ENCODE data around the gene TARBP2.

TARBP2 gene

DNA sequence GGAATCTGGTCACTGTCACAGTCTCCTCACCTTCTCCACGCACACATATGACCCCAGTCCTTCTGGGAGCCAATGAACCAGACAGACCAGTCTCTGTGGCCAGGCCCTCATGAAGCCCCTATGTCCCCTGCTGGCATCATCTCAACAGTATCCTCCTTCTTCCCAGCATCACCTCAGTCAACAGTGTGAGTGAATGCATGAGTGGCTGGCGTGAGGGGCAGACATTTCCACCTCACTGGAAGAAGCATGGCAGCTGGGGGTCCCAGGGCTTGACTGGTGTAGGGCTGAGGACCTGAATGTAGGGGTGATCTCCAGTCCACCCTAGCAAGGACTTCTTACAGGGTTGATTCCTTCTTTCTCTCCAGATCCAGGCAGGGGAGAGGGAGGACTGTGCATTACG is 3.6 kb upstream of the TARBP2 start:
- no peak for DNase-seq

- DNase-seq, result peak; percentile 28
Observed at GRCh38 chr12:53498235-53498630, 2.9 kb upstream of the TARBP2 start.

DNA sequence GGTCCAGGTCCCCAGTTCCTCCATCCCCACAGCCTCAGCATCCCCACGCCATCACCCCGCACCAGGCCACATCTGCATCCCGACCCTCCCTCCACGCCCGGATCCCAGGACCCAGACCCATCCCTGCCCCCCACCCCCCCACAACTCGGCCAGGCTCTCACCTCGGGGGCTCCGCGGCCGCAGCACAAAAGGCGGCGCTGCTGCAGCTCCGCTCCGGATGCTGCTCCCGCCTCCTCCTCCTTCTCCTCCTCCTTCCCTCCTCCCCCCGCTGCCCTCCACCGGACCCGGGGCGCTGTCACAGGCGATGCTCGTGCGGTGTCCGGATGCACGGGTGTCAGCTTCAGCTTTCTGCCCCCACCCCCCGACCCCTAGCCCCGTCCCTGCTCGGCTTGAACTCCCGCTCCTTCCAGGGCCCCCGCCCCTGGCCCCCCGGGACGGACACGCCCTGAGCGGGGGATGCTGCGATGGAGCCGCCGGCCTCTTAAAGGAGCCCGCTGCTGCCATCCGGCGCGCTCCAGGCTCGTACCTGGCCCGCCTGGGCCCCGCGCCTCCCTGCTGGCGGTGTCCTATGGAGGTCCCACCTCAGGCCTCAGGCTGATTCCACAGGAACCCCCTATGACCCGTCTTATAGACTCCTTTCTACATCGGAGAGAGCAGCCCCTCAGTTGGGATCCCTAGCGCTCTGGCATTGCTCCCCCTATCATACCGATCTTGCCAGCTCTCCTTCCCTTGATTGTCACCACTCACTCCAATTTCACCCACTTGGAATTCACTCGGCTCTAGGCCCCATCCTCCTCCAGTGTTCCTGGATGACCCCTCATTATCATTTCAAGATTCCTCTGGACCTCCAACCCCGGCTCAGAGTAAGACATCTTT is 1.6 kb upstream of the TARBP2 start, which contains the start of gene MAP3K12:
MAP3K12 (minus strand) TSS at position 193 of the 876 bp plus-strand sequence. CDS start 12,067 bp downstream, outside the sequence.
- peak; percentile 69 for DNase-seq

GRCh38 chr12:53500142-53500775 is 824 bp upstream of the TARBP2 start:
- DNase-seq, result peak; percentile 46

- DNase-seq, result no peak
Observed at GRCh38 chr12:53501615-53502181, 615 bp downstream of the TARBP2 start.

DNA sequence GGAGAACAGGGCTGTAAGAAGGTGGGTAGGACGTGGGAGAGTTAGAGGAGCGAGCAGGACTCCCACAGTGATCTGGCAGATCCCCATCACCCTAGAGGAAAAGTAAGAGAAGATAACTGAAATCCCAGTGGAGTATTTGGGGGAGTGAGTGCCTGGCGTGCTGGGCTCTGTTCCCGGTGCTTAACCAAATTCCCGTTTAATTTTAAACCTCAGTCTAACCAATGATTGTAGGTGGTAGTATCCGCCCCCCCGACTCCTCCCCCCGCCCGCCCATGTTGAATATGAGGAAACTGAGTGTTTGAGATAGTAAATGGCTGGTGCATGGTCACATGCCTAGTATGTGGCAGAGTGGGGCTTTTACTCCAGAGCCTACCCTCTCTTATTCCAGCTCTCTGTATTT is 1.2 kb downstream of the TARBP2 start:
- DNase-seq, result no peak

DNA sequence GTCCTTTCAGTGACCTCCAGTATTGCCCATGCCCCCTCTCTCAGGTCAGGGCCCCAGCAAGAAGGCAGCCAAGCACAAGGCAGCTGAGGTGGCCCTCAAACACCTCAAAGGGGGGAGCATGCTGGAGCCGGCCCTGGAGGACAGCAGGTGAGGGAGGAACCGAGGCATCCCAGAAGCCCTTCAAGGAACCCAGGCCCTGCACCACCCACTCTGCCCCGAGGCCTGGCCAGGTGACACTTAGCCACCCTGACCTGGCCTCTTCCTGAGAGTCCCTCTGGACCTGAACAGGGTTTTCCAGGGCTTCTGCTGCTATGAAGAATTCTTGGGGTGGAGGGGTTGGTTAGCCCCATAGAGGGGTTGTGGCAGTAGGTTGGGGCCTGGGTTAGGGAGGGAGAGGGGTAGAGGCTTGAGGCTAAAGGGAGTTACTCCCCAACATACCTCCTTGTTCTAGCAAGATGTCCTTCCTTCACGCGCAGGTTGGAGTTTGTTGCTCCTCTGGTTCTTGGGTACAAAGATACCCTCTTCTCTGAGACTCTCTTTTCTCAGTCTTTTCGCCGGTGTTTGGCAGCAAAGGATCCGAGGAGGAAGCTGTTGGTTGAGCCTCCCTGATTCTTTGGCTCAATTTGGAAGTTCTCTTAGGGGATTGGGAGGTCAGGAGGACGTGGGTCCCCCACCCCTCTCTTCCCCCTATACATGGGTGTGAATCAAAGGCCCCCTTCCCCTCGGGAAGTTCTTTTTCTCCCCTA is 2.1 kb downstream of the TARBP2 start:
- no peak for DNase-seq

DNA sequence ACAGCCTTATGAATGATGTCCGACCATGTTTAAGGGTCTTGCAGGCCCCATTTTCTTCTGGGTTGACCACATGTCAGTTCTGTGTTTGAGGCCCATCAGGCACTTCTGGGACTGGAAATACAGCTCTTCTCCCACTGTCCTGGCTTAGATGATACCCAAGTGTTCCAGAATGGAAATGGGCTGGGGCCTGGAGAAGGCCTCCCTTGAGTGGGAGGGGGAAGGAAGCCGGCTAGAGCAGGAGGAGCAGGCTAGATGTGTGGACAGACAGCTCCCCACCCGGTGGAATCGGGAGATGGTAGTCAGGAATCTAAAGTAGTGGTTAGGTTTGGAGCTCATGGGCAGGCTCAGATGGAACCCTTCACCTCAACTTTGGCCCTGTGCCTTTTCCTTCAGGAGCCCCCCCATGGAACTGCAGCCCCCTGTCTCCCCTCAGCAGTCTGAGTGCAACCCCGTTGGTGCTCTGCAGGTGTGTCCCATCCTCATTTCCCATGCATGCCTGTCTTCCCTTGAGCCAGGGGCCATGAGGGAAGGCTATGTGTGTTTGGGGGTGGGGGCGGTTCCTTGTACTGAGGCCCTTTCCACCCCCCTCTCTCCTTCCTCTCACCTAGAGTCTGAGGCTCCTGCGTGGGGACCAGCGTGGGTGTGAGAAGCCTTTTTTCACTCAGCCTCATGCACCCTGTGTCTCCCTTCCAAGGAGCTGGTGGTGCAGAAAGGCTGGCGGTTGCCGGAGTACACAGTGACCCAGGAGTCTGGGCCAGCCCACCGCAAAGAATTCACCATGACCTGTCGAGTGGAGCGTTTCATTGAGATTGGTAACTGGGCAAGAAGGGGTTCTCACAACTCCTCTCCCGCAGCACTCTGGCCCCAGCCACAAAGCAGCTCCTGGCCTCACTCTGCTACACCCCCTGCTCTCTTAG is 3.2 kb downstream of the TARBP2 start:
- no peak for DNase-seq

- no peak for DNase-seq
Observed at GRCh38 chr12:53505086-53505485, 4.0 kb downstream of the TARBP2 start.

DNA sequence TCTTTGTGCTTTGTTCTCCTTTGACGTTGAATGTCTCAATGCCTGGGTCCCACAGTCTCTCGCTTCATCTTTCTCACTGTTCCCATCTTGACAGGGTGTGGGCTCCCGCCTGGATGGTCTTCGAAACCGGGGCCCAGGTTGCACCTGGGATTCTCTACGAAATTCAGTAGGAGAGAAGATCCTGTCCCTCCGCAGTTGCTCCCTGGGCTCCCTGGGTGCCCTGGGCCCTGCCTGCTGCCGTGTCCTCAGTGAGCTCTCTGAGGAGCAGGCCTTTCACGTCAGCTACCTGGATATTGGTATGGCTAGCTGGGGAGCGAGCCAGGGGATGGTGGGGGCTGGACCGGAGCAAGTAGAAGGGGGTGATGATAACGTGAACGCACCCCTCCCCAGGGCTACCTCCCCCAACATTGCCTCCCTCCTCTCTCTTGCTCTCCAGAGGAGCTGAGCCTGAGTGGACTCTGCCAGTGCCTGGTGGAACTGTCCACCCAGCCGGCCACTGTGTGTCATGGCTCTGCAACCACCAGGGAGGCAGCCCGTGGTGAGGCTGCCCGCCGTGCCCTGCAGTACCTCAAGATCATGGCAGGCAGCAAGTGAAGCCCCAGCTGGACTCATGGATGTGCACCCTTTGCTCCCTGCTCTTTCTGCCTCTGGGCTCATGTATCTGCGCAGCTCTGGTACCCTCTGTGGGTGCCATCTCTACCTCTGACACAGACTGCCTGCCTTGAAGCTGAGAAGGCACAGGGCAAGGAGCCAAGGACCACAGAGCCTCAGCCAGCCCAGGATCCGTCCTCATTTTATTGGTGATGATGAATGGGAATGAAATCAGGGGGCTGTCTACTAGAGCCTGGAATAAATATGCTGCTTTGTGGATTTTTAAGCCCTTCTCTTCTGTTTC is 4.7 kb downstream of the TARBP2 start:
- no peak for DNase-seq

GRCh38 chr12:53506450-53506785 is 5.3 kb downstream of the TARBP2 start:
- DNase-seq, result no peak

GRCh38 chr12:53506881-53507602 is 6.0 kb downstream of the TARBP2 start, which contains the start of gene NPFF:
NPFF (minus strand) TSS chr12:53507484; CDS start chr12:53507474, 10 bp downstream.
- DNase-seq, result no peak

DNA sequence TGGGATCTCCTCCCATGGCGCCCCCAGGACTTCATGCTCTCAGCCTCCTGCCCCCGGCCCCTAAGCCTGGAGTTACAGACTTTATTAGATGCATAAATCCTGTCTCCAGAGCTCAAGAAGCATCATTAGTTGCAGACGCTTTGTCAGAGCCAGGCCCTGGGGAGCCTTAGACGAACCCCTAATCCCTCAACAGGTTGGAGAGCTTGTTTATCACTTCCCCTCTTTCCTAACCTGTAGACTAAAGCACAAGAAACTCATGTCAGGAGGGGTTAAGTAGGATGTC is 6.5 kb downstream of the TARBP2 start:
- DNase-seq, result no peak

- peak; percentile 86 for DNase-seq
Observed at GRCh38 chr12:53508534-53509170, 7.6 kb downstream of the TARBP2 start.

- DNase-seq, result no peak
Observed at GRCh38 chr12:53510181-53510812, 9.2 kb downstream of the TARBP2 start.

DNA sequence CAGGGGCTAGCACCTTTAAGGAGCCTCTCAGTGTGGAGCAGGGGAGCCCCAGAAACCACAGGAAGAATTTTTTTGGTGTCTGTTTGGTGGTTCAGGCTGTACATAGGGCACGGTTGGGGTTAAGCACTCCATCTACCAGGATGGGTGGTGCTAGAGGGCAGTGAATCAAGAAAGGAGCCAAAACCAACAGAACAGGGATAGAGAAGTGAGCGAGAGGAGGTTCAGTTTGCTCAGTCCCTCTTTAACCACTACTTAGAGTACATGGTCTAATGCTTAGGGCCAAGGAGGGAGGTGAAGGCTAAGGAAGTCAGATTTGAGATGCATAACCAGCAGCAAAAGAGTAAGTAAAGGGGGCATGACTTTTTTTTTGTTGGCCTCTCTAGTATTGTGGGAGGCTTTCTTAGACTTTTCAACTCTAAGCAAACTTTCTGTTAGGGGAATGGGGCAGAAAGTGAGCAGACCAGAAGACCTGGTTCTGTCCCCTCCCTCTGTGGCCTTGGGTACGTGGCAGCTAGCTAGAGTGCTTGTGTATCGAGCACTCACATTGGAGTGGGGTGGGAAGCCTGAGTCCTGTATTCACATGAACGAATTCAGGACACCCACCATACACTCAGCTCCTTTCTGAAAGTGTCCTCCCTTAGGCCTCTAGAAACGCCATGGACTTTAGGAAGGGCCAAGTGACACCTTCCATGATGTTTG is 12.8 kb downstream of the TARBP2 start:
- DNase-seq, result no peak

DNA sequence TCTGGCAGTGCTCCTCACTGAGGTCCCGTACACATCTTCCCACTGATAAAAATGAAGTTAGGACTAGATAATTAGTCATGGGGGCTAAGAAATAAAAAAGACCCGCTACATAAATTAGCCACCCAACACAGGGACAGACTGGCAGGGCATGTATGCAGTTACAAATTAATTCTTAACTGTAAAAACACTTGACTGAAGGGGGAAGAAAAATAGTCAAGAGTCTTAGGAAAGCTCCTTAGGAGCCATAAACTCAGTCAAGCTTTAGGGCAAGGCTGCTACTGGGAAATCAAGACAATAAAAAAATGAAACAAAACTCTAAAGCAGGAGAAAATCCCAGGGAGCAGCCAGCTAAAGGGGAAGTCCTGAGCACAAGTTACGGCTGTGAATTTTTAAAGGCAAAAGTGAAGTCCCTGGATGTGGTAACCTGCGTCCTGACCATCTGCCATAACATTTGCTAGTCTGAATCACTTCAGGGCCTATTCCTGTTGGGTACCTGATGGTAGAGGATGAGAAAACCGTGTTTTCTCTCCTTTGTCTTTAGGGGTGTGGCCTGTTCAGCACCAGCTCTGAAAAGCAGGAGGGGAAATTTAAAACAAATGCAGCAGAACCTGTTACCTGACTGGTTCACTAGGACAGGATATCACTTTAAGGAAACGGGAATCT is 13.7 kb downstream of the TARBP2 start:
- DNase-seq, result no peak

- no peak for DNase-seq
Observed at GRCh38 chr12:53515291-53515680, 14.2 kb downstream of the TARBP2 start.
